Stimulated activated CD4-positive, alpha-beta T cell treated with anti-CD3 and anti-CD28 coated beads, Interleukin-2, amount 100 ng/mL, for 48 hours (primary cell): ENCODE measurements around the gene MRPS9.

Source experiments
- DNase-seq, 2 donors: peaks; one replicate each; pipeline ENCODE4 v3.0.0-alpha.2; 2020

The MRPS9 gene

GRCh38 chr2:105125920-105126319, 88.1 kb downstream of the MRPS9 start:
- DNase-seq = no peak

GRCh38 chr2:105126336-105126735, 88.5 kb downstream of the MRPS9 start:
- DNase-seq = no peak

- no peak for DNase-seq
These were observed 89.5 kb downstream of the MRPS9 start for GRCh38 chr2:105127289-105127915.

- no peak for DNase-seq
These were observed 91.9 kb downstream of the MRPS9 start for GRCh38 chr2:105129722-105130232.

GRCh38 chr2:105130546-105130945, 92.7 kb downstream of the MRPS9 start:
- no peak for DNase-seq

GRCh38 chr2:105134081-105134480, 96.2 kb downstream of the MRPS9 start:
- no peak for DNase-seq

- DNase-seq = no peak
These were observed 97.6 kb downstream of the MRPS9 start for GRCh38 chr2:105135436-105135835.

- DNase-seq = no peak
These were observed 98.5 kb downstream of the MRPS9 start for GRCh38 chr2:105136394-105136793.

GRCh38 chr2:105138643-105139042, 100.8 kb downstream of the MRPS9 start:
- DNase-seq = no peak

- DNase-seq = no peak
These were observed 101.8 kb downstream of the MRPS9 start for GRCh38 chr2:105139556-105140239.

- no peak for DNase-seq
These were observed 102.3 kb downstream of the MRPS9 start for GRCh38 chr2:105140240-105140568.

- no peak for DNase-seq
These were observed 103.3 kb downstream of the MRPS9 start for GRCh38 chr2:105141099-105141614.

GRCh38 chr2:105142239-105142638, 104.4 kb downstream of the MRPS9 start:
- no peak for DNase-seq

- no peak for DNase-seq
These were observed 105.2 kb downstream of the MRPS9 start for GRCh38 chr2:105143094-105143466.

- peak; percentile 23 to 24 for DNase-seq
These were observed 105.7 kb downstream of the MRPS9 start for GRCh38 chr2:105143467-105144151.

- DNase-seq = no peak
These were observed 106.5 kb downstream of the MRPS9 start for GRCh38 chr2:105144152-105144940.

- no peak for DNase-seq
These were observed 107.1 kb downstream of the MRPS9 start for GRCh38 chr2:105144941-105145300.

- DNase-seq = no peak
These were observed 111.4 kb downstream of the MRPS9 start for GRCh38 chr2:105149272-105149671.
